GM21367 (cell line): ENCODE results near the gene BNC2.

ENCODE experiments used
- ATAC-seq: cut with Tn5 transposase; IDR thresholded peaks from one replicate; pipeline ENCODE4 v1.9.1; 2021; ENCODE audit not compliant: unreplicated experiment

Gene BNC2

GRCh38 chr9:16608906-16609305 lies 261.6 kb downstream of the BNC2 start:
- no peak for ATAC-seq

DNA sequence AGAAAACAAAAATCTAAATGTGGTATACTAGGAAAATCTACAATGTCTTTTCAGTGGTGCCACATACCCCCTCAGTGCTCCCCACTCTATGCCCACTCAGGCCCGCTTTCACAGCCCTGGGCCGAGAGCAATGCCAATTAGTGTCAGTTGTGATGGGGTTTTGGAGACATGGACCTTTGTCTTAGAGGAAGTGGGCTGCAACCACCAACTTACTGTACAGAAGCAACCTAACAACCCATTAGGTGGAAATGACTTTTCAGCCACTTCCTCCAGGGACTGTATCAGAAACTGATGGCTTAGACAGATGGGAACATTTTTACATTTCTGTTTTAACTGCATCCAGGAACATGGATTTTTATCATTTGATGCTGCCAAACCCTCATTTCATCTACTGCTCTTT lies 268.0 kb downstream of the BNC2 start:
- no peak for ATAC-seq

DNA sequence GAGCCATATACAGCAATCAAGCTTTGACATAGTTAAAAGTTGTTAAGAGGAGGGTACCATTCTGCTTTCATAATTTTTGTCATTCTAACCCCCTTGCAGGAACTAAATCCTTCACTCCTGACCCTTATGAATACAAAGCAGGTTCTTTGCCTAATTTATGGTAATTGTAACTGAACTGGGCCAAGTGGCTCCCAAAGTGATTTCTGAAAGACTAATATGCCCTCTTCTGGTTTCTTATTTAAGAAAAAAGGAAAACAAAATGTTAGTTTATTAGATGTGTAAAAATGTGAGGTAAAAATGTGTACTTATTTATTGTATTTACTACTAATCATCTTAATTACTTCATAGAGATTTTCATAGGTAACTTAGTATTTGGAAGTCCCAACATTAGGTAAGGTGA lies 268.5 kb downstream of the BNC2 start:
- ATAC-seq = no peak

DNA sequence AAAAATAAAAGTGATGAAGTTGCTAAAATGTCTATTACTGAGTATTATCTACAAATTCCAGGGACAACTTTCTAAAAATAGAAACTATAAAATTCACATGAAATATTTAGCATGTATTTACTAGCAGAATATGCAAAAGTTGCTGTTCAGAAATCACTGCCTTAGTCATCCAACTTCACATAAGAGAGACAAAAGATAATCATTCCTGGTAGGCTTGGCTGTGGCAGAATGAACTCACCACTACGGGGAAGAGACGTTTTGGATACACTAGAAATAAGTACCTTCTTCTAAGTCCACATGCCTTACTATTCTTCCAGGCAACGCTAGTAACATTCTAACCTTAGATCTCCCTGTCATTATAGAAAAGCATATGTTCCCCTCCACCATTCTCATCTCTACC lies 272.2 kb downstream of the BNC2 start:
- no peak for ATAC-seq

DNA sequence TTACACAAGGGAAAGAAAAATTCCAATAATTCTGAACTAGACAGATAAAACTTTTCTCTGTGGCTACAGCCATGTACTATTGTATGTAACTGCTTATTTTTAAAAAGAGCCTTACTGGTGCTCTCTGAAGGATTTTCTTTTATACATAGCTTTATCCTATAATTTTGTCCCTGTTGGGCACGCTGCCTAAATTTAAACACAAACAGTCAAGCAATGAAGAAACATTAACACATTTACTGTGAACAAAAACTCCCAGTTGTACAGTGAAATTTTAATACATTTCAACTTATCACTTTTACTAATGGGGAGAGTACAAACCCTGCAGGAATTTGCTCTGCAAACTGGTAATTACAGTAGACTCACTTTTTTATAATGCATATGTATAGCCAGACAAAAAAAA lies 273.3 kb downstream of the BNC2 start:
- no peak for ATAC-seq

DNA sequence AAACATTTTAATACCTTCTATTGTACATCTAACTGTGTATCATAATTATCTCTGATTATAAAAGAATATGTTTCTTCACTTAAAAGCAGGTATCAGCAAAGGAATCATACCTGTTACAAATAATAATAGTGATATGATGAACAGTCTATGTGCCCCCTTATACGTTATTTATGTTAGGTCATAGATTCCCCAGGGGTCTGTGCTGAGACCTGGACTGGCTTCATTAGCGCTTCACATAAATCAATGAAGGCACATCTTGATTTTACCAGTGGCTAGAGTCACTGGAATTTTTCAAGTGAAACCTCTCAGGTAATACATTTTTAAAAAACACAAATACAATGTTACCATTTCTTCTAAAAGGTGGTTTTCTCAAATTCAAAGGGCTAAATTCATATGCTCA lies 275.2 kb downstream of the BNC2 start:
- ATAC-seq = no peak

GRCh38 chr9:16594787-16595186 lies 275.7 kb downstream of the BNC2 start:
- ATAC-seq = no peak

- ATAC-seq = no peak
Measured at GRCh38 chr9:16593746-16594145, 276.7 kb downstream of the BNC2 start.

DNA sequence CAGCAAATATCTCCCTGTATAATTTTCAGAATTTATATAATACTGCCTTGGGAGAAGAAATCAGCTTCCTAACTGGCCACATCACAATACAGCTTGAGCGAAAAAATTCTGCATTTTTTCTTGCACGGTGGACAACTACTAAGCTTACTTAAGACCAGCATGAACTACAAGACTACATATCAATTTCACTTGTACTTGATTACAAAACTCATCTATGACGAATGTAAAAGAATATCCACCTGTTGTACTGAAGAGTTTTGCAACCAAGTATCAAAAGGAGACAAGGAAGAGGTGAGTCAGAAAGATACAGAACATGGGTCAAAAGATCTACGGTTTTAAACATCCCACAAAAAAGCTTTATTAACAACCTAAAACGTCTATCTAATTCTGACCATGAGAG lies 279.4 kb downstream of the BNC2 start:
- ATAC-seq = no peak

DNA sequence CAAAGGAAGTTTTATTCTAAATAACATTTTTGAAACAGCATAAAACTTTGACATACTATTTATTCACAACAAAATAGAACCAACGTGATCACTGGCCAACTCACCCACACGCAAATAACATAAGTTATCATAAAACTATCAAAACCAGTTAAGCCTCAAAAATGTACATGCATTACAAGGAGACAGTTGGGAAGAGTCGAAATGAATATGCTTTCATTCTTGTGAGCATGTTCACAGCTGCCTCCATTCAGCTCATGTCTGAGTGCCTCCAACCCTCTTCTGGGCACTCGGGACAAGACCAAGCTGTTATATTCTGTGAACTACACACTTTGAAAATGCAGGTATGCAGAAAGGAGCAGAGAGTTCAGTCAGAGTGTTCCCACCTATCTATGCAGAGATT lies 284.9 kb downstream of the BNC2 start:
- no peak for ATAC-seq

DNA sequence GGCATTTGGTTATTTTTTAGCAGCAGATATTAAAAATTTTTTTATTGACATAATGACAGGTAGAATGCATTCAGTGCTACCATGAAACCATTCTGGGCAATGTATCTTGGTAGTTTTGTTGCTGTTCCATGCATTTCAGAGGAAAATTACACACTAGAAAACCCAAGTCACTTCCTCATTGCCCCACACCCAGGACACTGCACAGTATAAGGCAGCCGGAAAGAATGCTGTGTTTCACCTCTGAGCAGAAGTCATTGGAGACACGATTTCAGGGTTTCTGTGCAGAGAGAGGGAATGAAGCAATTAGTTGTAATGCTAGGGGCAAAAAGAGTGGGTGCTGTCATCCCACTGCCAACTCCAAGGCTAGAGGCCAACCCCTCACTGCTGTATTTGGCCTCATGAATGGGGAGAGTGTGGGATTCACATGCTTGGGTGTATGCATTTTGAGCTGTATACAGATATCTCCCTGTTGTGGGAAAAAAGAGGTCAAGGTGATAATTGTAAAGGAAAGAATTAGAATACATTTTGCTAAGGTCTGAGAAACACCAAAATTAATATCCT lies 290.5 kb downstream of the BNC2 start:
- ATAC-seq = no peak

DNA sequence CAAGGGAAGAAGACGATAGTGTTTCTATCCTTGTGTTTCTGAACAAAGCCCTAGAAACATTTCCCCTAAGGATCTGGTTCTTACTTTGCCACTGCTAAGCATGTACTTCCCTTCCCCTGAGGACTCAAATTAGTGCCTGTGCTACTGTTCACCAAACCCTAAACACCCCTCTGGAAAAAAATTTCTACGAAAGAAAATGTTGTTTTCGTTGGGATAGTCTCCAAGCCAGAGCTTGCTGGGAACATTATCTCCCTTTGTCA lies 294.6 kb downstream of the BNC2 start:
- ATAC-seq = no peak

- ATAC-seq = no peak
Measured at GRCh38 chr9:16575142-16575985, 295.1 kb downstream of the BNC2 start.

DNA sequence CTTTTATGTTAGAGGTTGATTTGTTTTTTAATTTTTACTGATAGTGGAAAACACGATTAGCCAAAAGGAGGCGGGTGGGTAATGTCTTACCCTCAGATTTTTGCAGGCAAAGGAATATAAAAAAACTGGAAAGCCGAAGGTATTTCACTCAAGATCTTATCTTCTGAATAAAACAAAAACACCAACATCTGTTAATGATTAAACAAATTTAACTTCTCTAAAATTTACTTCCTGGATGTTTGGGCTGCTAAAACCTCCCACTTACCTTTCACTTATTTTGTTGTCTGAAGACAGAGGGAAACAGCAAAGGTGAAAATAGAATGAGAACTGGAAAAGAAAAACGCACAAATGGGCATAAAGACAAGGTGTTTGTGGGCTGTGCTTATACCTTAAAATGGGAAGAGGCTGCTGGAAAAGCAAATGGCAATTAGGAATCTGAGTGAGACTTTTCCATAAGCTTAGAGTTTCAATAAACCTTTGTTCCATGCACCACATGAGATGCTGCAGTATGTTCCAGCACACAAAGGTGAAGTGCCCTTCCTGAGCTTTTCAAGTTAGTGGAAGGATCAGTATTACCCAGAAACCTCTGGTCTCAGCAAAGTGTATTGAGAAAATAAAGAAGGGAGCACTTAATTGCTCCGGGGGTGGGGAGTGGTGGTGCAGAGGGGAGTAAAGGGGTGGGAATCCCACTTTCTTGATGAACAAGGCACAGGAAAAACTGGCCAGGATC lies 298.3 kb downstream of the BNC2 start:
- no peak for ATAC-seq

DNA sequence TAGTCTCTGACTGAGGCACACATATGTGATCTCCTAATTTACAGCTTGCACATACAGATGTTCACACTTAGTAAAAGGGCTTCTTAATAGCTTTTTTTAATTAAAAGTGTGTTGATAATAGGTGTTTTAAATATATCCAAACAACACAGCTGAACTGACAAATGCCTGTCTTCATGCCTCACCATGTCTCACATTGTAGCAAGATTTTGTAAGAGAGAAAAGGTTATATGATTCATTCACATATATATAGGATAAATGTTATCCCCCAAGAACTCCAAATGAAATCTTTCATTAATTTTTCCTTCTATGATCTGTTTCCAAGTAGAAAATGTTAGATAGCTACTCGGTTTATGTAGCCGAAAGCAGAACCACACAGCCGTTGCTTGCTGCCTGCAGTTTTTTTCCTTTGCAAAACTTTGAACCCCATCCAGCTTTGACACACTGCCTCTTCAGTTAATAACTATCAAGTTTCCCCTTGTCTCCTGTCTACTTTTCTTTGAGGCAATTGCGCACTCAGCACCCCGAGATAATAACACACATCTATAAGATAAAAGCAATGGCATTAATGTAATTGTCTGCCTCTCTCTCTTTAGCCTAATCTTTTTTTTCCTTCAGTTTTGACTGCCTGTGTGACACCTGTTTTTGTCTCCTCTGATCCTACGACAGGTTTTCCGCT lies 299.2 kb downstream of the BNC2 start:
- ATAC-seq = no peak

GRCh38 chr9:16563446-16563845 lies 307.0 kb downstream of the BNC2 start:
- ATAC-seq = no peak

DNA sequence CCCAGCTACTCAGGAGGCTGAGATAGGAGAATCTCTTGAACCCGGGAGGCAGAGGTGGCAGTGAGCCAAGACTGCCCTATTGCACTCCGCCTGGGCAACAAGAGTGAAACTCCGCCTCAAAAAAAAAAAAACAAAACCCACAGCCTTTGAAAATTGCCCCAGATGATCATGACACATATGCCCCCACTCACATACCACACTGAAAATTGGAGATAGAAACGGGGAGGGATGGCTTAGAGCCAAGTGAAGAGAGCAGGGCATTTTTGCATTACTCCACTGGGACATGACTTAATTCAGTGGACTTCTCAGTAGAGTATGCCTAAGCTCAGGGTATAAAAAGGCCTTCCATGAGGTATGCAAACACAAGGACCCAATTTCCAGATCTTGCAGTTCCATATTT lies 309.3 kb downstream of the BNC2 start:
- ATAC-seq = no peak

- ATAC-seq = no peak
Measured at GRCh38 chr9:16559418-16560188, 310.9 kb downstream of the BNC2 start.

GRCh38 chr9:16555802-16556201 lies 314.7 kb downstream of the BNC2 start:
- no peak for ATAC-seq

GRCh38 chr9:16553869-16554540 lies 316.5 kb downstream of the BNC2 start:
- no peak for ATAC-seq

DNA sequence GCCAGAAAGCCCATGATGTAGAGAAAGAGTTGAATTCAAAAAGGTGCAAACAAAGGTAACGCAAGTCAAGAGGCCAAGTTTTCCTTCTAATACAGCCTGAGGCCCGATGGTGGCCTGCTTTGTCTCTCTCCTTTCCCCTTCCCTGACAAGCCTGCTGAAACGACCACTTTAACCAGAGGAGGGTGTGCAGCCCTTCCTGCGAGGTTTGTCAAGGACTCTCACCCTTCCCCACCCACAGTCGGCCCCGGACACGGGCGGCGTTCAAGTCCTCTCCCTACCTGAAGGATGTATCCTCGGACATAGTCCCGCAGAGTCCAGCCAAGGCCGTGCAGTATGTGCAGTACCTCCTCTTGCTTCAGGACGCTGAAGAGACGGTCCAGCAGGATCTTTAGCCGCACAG lies 318.2 kb downstream of the BNC2 start:
- no peak for ATAC-seq
